ENCODE results near the gene ACBD4.

DNA sequence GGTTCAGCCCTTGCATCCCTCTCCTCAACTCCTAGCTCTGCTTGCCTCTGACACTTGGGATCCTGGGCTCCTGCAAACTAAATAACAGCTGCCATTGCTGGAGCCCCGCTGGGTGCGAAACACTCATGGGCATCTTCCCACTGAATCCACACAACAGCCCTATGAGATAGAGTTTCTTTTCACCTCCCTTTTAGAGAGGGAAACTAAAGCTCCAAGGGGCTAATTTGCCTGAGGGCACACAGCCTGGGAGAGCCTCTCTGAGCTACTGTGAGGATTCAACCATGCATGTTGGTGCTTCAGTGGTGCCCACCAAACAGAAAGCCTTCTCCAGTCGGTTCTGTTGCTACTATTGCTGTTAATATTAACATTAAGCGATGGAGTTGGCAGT lies 4.0 kb downstream of the ACBD4 start:
- TF ChIP-seq, protein P1, sequence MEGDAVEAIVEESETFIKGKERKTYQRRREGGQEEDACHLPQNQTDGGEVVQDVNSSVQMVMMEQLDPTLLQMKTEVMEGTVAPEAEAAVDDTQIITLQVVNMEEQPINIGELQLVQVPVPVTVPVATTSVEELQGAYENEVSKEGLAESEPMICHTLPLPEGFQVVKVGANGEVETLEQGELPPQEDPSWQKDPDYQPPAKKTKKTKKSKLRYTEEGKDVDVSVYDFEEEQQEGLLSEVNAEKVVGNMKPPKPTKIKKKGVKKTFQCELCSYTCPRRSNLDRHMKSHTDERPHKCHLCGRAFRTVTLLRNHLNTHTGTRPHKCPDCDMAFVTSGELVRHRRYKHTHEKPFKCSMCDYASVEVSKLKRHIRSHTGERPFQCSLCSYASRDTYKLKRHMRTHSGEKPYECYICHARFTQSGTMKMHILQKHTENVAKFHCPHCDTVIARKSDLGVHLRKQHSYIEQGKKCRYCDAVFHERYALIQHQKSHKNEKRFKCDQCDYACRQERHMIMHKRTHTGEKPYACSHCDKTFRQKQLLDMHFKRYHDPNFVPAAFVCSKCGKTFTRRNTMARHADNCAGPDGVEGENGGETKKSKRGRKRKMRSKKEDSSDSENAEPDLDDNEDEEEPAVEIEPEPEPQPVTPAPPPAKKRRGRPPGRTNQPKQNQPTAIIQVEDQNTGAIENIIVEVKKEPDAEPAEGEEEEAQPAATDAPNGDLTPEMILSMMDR (IDR thresholded peaks at IDR 0.05), result no peak
- TF ChIP-seq POLR2A (IDR thresholded peaks at IDR 0.05) (no peak), POLR2AphosphoS5 (IDR thresholded peaks at IDR 0.05; ENCODE audit: insufficient read depth in 1 of 2, low read depth in 1 of 2) (no peak)

Measured in vagina (tissue), 2 donors.